Measurements from ENCODE around the gene SEZ6L.
A peak's percentile ranks its signal among the peaks of the same experiment; 100 is the strongest.

The SEZ6L gene

GRCh38 chr22:26308467-26308866 lies 139.2 kb downstream of the SEZ6L start:
- no peak for DNase-seq

- DNase-seq = no peak
Observed at GRCh38 chr22:26310616-26311015, 141.4 kb downstream of the SEZ6L start.

- DNase-seq = no peak
Observed at GRCh38 chr22:26313291-26313690, 144.0 kb downstream of the SEZ6L start.

- DNase-seq = no peak
Observed at GRCh38 chr22:26314171-26314570, 144.9 kb downstream of the SEZ6L start.

GRCh38 chr22:26314656-26315055 lies 145.4 kb downstream of the SEZ6L start:
- DNase-seq = no peak

GRCh38 chr22:26316732-26317285 lies 147.5 kb downstream of the SEZ6L start:
- DNase-seq = no peak

GRCh38 chr22:26318975-26319374 lies 149.7 kb downstream of the SEZ6L start:
- DNase-seq = no peak

GRCh38 chr22:26320447-26320846 lies 151.2 kb downstream of the SEZ6L start:
- DNase-seq = no peak

- no peak for DNase-seq
Observed at GRCh38 chr22:26321469-26321913, 152.2 kb downstream of the SEZ6L start.

GRCh38 chr22:26322179-26322905 lies 153.1 kb downstream of the SEZ6L start:
- DNase-seq = no peak

GRCh38 chr22:26323013-26323412 lies 153.8 kb downstream of the SEZ6L start:
- no peak for DNase-seq

GRCh38 chr22:26324150-26324549 lies 154.9 kb downstream of the SEZ6L start:
- no peak for DNase-seq

- DNase-seq = no peak
Observed at GRCh38 chr22:26325641-26326040, 156.4 kb downstream of the SEZ6L start.

- no peak for DNase-seq
Observed at GRCh38 chr22:26326803-26327202, 157.5 kb downstream of the SEZ6L start.

GRCh38 chr22:26327306-26327705 lies 158.0 kb downstream of the SEZ6L start:
- DNase-seq = no peak

GRCh38 chr22:26328221-26328620 lies 159.0 kb downstream of the SEZ6L start:
- DNase-seq = no peak

- peak; percentile 50 for DNase-seq
Observed at GRCh38 chr22:26330971-26331625, 161.8 kb downstream of the SEZ6L start.

GRCh38 chr22:26333088-26333800 lies 164.0 kb downstream of the SEZ6L start:
- no peak for DNase-seq

GRCh38 chr22:26334232-26334631 lies 165.0 kb downstream of the SEZ6L start:
- no peak for DNase-seq

GRCh38 chr22:26336773-26337172 lies 167.5 kb downstream of the SEZ6L start:
- DNase-seq = no peak

GRCh38 chr22:26339755-26340154 lies 170.5 kb downstream of the SEZ6L start:
- DNase-seq = no peak

- no peak for DNase-seq
Observed at GRCh38 chr22:26342745-26343410, 173.6 kb downstream of the SEZ6L start.

GRCh38 chr22:26345496-26345895 lies 176.2 kb downstream of the SEZ6L start:
- DNase-seq = no peak

All from activated CD8-positive, alpha-beta memory T cell treated with anti-CD3 and anti-CD28 coated beads, Interleukin-2, amount 50 U/mL, for 4 hours (primary cell).